GM08714 (cell line): ENCODE results near the gene NT5C2.

Experiments used
- H3K4me3 ChIP-seq: fragments of 200-500 bp; sonication (Bioruptor generic); 2 replicates; pipeline ENCODE4 v1.5.1; 2014; ENCODE audit warnings: mild to moderate bottlenecking, low read length, inconsistent platforms
- ZNF274 ChIP-seq: IDR thresholded peaks from 2 replicates; pipeline ENCODE4 v1.6.1; 2012; ENCODE audit warnings: mild to moderate bottlenecking, low read depth, low read length

Gene NT5C2

GRCh38 chr10:103064956-103065355, 128.1 kb downstream of the NT5C2 start:
- no peak overlapping the region for H3K4me3 ChIP-seq
- TF ChIP-seq ZNF274: no peak

- TF ChIP-seq ZNF274: no peak
- no peak overlapping the region for H3K4me3 ChIP-seq
Observed at GRCh38 chr10:103062854-103063590, 130.1 kb downstream of the NT5C2 start.

- no peak for TF ChIP-seq ZNF274
- no peak overlapping the region for H3K4me3 ChIP-seq
Observed at GRCh38 chr10:103060575-103060974, 132.5 kb downstream of the NT5C2 start.

GRCh38 chr10:103058034-103058433, 135.0 kb downstream of the NT5C2 start:
- TF ChIP-seq ZNF274: no peak
- no peak overlapping the region for H3K4me3 ChIP-seq

GRCh38 chr10:103055105-103055504, 138.0 kb downstream of the NT5C2 start:
- no peak overlapping the region for H3K4me3 ChIP-seq
- TF ChIP-seq ZNF274: no peak

- TF ChIP-seq ZNF274: no peak
- no peak overlapping the region; the same call in 1 of the 2 replicates for H3K4me3 ChIP-seq
Observed at GRCh38 chr10:103054621-103055020, 138.5 kb downstream of the NT5C2 start.

- no peak for TF ChIP-seq ZNF274
- peak overlapping the region; percentile 59; the same call in 1 of the 2 replicates for H3K4me3 ChIP-seq
Observed at GRCh38 chr10:103053659-103054581, 139.2 kb downstream of the NT5C2 start.

GRCh38 chr10:103049237-103049636, 143.8 kb downstream of the NT5C2 start:
- no peak overlapping the region for H3K4me3 ChIP-seq
- TF ChIP-seq ZNF274: no peak

GRCh38 chr10:103047381-103047780, 145.7 kb downstream of the NT5C2 start:
- no peak for TF ChIP-seq ZNF274

GRCh38 chr10:103045961-103046360, 147.1 kb downstream of the NT5C2 start:
- no peak for TF ChIP-seq ZNF274
- no peak overlapping the region for H3K4me3 ChIP-seq

More at GRCh38 chr10:103047381-103047780, 145.7 kb downstream of the NT5C2 start:
- H3K4me3 ChIP-seq: no peak overlapping the region

GRCh38 chr10:103044942-103045489, 148.1 kb downstream of the NT5C2 start:
- no peak for TF ChIP-seq ZNF274
- H3K4me3 ChIP-seq: no peak overlapping the region

- TF ChIP-seq ZNF274: no peak
- H3K4me3 ChIP-seq: no peak overlapping the region
Observed at GRCh38 chr10:103042908-103043307, 150.2 kb downstream of the NT5C2 start.

GRCh38 chr10:103042129-103042528, 150.9 kb downstream of the NT5C2 start:
- no peak overlapping the region for H3K4me3 ChIP-seq
- TF ChIP-seq ZNF274: no peak

- no peak for TF ChIP-seq ZNF274
Observed at GRCh38 chr10:103041391-103041790, 151.7 kb downstream of the NT5C2 start.

More at GRCh38 chr10:103041391-103041790, 151.7 kb downstream of the NT5C2 start:
- H3K4me3 ChIP-seq: no peak overlapping the region
